Measurements from ENCODE around the gene PRPF19. TPM values are rescaled to one million over a fixed set of nuclear protein-coding genes. Genes with fewer than 3 reads are reported as not detected.

PRPF19 gene
- total RNA-seq, 1 experiment from 2014 or later, result 204 TPM

DNA sequence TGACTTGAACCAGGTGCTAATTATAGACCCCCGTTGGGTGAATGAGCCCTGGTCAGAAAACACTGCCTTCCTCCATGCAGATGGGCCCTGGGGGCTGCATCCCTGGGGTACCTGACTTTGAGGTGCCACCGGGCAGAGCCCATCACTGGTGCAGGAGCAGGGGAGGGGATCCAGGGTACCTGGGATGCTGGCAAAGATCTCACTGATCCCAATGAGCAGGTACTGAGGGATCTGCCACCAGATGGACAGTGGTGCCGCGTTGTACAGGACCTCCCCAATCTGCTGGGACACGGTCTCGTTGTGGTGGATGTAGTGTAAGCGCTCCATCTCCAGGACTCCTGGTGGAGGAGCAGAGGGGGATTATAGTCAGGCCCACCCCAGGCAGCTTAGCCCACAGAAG lies 32.9 kb upstream of the PRPF19 start:
- Histone ChIP-seq H3K4me1 (ENCODE audit: insufficient read depth, low read length, poor library complexity, severe bottlenecking) (no peaks in the 10 kb centered on the region), H3K36me3 (ENCODE audit: insufficient read depth, low read length, poor library complexity, severe bottlenecking) (no peaks in the 10 kb centered on the region), H3K27me3 (replicated peaks; ENCODE audit: insufficient read depth, low read depth, low read length, poor library complexity) (no peaks in the 10 kb centered on the region), H3K27ac (ENCODE audit: low read depth, low read length, poor library complexity, severe bottlenecking) (no peak overlapping the region), H3K4me3 (ENCODE audit: low read depth, low read length, poor library complexity, severe bottlenecking) (no peak overlapping the region), H3K9me3 (ENCODE audit: low read depth, low read length, poor library complexity, severe bottlenecking) (no peaks in the 10 kb centered on the region)
- no peak for DNase-seq (ENCODE audit: low spot score)
- POLR2A ChIA-PET (ENCODE audit: low non-redundant PET), result no interaction called here
- BruUV-seq (replicated peaks), result no TSS peak
- CTCF ChIA-PET, result no interaction called here
- intact Hi-C loops (cut with micrococcal nuclease; ENCODE audit: unreplicated experiment), result no loop called here
- no peak for TF ChIP-seq EZH2 (IDR thresholded peaks at IDR 0.05; ENCODE audit: borderline replicate concordance, low read depth, low read length, poor library complexity, severe bottlenecking)

GRCh38 chr11:60938500-60938899 lies 32.1 kb upstream of the PRPF19 start:
- no TSS peak for BruUV-seq (replicated peaks)
- Histone ChIP-seq H3K27ac (ENCODE audit: low read depth, low read length, poor library complexity, severe bottlenecking) (no peak overlapping the region), H3K9me3 (ENCODE audit: low read depth, low read length, poor library complexity, severe bottlenecking) (no peaks in the 10 kb centered on the region), H3K4me1 (ENCODE audit: insufficient read depth, low read length, poor library complexity, severe bottlenecking) (no peaks in the 10 kb centered on the region), H3K36me3 (ENCODE audit: insufficient read depth, low read length, poor library complexity, severe bottlenecking) (no peaks in the 10 kb centered on the region), H3K4me3 (ENCODE audit: low read depth, low read length, poor library complexity, severe bottlenecking) (no peak overlapping the region), H3K27me3 (replicated peaks; ENCODE audit: insufficient read depth, low read depth, low read length, poor library complexity) (no peaks in the 10 kb centered on the region)
- ChIA-PET CTCF (no interaction called here), POLR2A (ENCODE audit: low non-redundant PET) (no interaction called here)
- DNase-seq (ENCODE audit: low spot score), result no peak
- no peak for TF ChIP-seq CTCF (conservative IDR thresholded peaks at IDR 0.05; ENCODE audit: low read depth, low read length)
- no peak for TF ChIP-seq EZH2 (IDR thresholded peaks at IDR 0.05; ENCODE audit: borderline replicate concordance, low read depth, low read length, poor library complexity, severe bottlenecking)
- intact Hi-C loops (cut with micrococcal nuclease; ENCODE audit: unreplicated experiment), result no loop called here

- Histone ChIP-seq H3K27ac (ENCODE audit: low read depth, low read length, poor library complexity, severe bottlenecking) (no peak overlapping the region), H3K36me3 (ENCODE audit: insufficient read depth, low read length, poor library complexity, severe bottlenecking) (peaks cover under 1% of the 10 kb centered on the region), H3K4me3 (ENCODE audit: low read depth, low read length, poor library complexity, severe bottlenecking) (no peak overlapping the region), H3K4me1 (ENCODE audit: insufficient read depth, low read length, poor library complexity, severe bottlenecking) (no peaks in the 10 kb centered on the region), H3K27me3 (replicated peaks; ENCODE audit: insufficient read depth, low read depth, low read length, poor library complexity) (no peaks in the 10 kb centered on the region), H3K9me3 (ENCODE audit: low read depth, low read length, poor library complexity, severe bottlenecking) (no peaks in the 10 kb centered on the region)
- POLR2A ChIA-PET (ENCODE audit: low non-redundant PET), result no interaction called here
- no TSS peak for BruUV-seq (replicated peaks)
- intact Hi-C loops (cut with micrococcal nuclease; ENCODE audit: unreplicated experiment), result no loop called here
- CTCF ChIA-PET, result no interaction called here
- TF ChIP-seq CTCF (conservative IDR thresholded peaks at IDR 0.05; ENCODE audit: low read depth, low read length) (no peak), EZH2 (IDR thresholded peaks at IDR 0.05; ENCODE audit: borderline replicate concordance, low read depth, low read length, poor library complexity, severe bottlenecking) (no peak)
- no peak for DNase-seq (ENCODE audit: low spot score)
Measured at GRCh38 chr11:60937811-60938210, 31.4 kb upstream of the PRPF19 start.

- H3K36me3 ChIP-seq (ENCODE audit: insufficient read depth, low read length, poor library complexity, severe bottlenecking), result peaks cover 6% of the 10 kb centered on the region
- H3K4me3 ChIP-seq (ENCODE audit: low read depth, low read length, poor library complexity, severe bottlenecking), result no peak overlapping the region
- H3K27ac ChIP-seq (ENCODE audit: low read depth, low read length, poor library complexity, severe bottlenecking), result no peak overlapping the region
- no peaks in the 10 kb centered on the region for H3K27me3 ChIP-seq (replicated peaks; ENCODE audit: insufficient read depth, low read depth, low read length, poor library complexity)
- DNase-seq (ENCODE audit: low spot score), result no peak
- ChIA-PET POLR2A (ENCODE audit: low non-redundant PET) (interaction anchor here (0.6 kb wide), 1 partner anchor 13 kb away, joined by 3 read pairs; no protein-coding TSS in a partner anchor), CTCF (no interaction called here)
- no peak for TF ChIP-seq CTCF (conservative IDR thresholded peaks at IDR 0.05; ENCODE audit: low read depth, low read length)
- no peak for TF ChIP-seq EZH2 (IDR thresholded peaks at IDR 0.05; ENCODE audit: borderline replicate concordance, low read depth, low read length, poor library complexity, severe bottlenecking)
- no TSS peak for BruUV-seq (replicated peaks)
- intact Hi-C loops (cut with micrococcal nuclease; ENCODE audit: unreplicated experiment), result no loop called here
- H3K9me3 ChIP-seq (ENCODE audit: low read depth, low read length, poor library complexity, severe bottlenecking), result no peaks in the 10 kb centered on the region
- no peaks in the 10 kb centered on the region for H3K4me1 ChIP-seq (ENCODE audit: insufficient read depth, low read length, poor library complexity, severe bottlenecking)
Measured at GRCh38 chr11:60937144-60937527, 30.8 kb upstream of the PRPF19 start.

All from A673 (cell line).